ENCODE data around the gene SENP3. TPM values are rescaled to one million over a fixed set of nuclear protein-coding genes. Genes with fewer than 3 reads are reported as not detected.
A peak's percentile ranks its signal among the peaks of the same experiment; 100 is the strongest.

The SENP3 gene
- total RNA-seq, 2 experiments from 2014 or later = 77.6 to 100 TPM

DNA sequence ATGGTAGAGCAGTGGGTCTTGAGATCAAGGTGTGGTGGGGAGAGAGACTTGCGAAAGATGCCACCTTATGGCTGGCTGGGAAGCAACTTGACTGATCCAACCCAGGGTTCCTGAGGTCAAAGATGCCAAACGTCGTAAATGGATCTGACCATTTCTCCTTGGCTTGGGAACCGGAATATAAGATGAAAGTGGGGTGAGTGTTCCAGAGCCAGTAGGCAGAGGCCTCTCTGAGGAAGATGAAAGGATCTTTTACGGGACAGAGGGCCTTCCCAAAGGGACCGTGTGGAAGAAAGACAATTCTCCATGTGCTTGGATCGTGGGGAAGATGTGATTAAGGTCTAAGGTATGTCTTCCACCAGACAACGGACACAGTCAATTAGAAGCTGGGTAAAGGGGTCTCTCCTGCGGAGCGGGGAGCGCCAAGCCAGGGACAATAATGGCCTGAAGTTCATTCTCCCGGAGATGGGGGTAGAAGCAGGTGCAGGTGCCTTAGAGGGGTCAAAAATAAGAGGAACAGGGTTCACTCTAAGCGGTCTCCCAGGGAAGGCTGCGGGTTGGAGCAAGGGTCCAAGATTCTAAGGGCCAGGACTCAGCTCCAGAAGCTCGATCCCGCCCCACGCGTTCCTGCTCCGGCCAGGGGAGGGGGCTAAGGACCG, 52.2 kb downstream of the SENP3 start:
- Histone ChIP-seq H3K9me3 (ENCODE audit: low read length) (no peaks in the 10 kb centered on the region), H4K20me1 (ENCODE audit: insufficient read depth, low read length) (peaks cover 17% of the 10 kb centered on the region; the same call in 1 of the 2 replicates), H3K27ac (ENCODE audit: low read depth, low read length, poor library complexity, severe bottlenecking) (peak overlapping the region; percentile 59), H3K9me2 (ENCODE audit: insufficient read depth, low read length) (no peaks in the 10 kb centered on the region), H3K4me2 (ENCODE audit: low read length) (peak overlapping the region; percentile 99), H3K4me1 (ENCODE audit: insufficient read depth, low read length, poor library complexity, severe bottlenecking) (peaks cover 20% of the 10 kb centered on the region), H2AFZ (ENCODE audit: low read length) (0 out of 2 replicates have a peak overlapping the region, but pooled peaks have one; percentile 3), H3K79me2 (ENCODE audit: insufficient read depth, low read depth, low read length) (peaks cover 26% of the 10 kb centered on the region), H3K36me3 (ENCODE audit: insufficient read depth, low read length) (peaks cover 27% of the 10 kb centered on the region), H3K4me3 (ENCODE audit: low read depth, low read length, poor library complexity, severe bottlenecking) (peak overlapping the region; percentile 87)
- TF ChIP-seq EZH2phosphoT487 (IDR thresholded peaks at IDR 0.05; ENCODE audit: borderline replicate concordance, low read depth, low read length) = no peak
- TF ChIP-seq, protein P1, sequence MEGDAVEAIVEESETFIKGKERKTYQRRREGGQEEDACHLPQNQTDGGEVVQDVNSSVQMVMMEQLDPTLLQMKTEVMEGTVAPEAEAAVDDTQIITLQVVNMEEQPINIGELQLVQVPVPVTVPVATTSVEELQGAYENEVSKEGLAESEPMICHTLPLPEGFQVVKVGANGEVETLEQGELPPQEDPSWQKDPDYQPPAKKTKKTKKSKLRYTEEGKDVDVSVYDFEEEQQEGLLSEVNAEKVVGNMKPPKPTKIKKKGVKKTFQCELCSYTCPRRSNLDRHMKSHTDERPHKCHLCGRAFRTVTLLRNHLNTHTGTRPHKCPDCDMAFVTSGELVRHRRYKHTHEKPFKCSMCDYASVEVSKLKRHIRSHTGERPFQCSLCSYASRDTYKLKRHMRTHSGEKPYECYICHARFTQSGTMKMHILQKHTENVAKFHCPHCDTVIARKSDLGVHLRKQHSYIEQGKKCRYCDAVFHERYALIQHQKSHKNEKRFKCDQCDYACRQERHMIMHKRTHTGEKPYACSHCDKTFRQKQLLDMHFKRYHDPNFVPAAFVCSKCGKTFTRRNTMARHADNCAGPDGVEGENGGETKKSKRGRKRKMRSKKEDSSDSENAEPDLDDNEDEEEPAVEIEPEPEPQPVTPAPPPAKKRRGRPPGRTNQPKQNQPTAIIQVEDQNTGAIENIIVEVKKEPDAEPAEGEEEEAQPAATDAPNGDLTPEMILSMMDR (conservative IDR thresholded peaks at IDR 0.05; ENCODE audit: low read length) = peak; percentile 46; the same call in 1 of the 2 replicates
- peak; percentile 30 for DNase-seq (ENCODE audit: low spot score)
- intact Hi-C loops (cut with micrococcal nuclease; ENCODE audit: unreplicated experiment) = loop anchor here (1.0 kb wide), 2 partner anchors 41 to 72 kb away; no protein-coding TSS in a partner anchor
- BruUV-seq (replicated peaks) = no TSS peak
- ChIA-PET POLR2A (interaction anchor here (0.8 to 1.6 kb wide), 6 partner anchors 13 to 73 kb away, joined by 3 to 6 read pairs (median 4); partner anchors contain the start of genes CD68, MPDU1 and TP53), CTCF (ENCODE audit: unreplicated experiment) (interaction anchor here (1.4 kb wide), 1 partner anchor 75 kb away, joined by 4 read pairs; the partner anchor contains the start of gene WRAP53)

DNA sequence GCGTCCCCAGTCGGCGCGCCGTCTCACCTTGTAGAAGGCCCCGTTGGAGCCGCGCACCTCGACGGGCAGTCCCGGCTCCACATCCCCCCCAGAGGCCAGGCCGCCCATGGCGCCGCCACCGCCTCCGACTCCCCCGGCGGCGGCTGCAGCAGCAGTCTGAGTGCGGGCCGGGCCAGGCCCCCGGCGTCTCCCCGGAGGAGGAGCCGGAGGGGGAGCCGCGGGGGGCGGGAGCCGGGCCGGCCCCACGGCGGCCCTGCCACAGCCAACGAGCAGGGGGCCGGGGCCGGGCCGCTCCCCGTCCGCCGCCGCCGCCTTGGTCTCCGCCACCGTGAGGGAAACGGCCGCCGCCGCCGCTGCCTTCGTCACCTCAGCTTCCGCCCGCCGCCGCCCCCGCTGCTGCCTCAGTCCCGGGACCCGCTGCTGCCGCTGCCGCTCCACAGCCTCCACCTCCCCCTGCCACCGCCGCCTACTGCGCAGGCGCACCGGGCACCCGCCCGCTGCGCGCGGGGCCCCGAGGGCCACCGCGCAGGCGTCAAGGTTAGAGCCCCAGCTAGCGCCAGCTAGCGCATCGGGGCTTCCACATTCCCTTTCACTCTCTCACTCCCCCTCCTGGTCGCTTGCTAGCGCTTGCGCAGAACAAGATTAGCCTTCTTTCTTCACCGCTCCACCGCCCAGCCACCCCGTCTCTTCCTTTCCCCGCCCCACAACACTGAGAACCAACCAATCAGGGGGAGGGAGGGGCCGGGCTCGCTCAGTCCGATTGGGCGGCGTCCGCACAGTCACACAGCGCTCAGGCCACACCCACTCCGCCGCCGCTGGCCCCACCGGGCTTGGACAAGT, 52.9 kb downstream of the SENP3 start, which contains the start of gene FXR2:
Gene FXR2, minus strand, starts transcription at position 473 of the 840 bp plus-strand sequence. Its CDS starts 365 bp downstream, at position 108.
- H3K4me1 ChIP-seq (ENCODE audit: insufficient read depth, low read length, poor library complexity, severe bottlenecking) = peaks cover 20% of the 10 kb centered on the region
- ChIA-PET CTCF (ENCODE audit: unreplicated experiment) (interaction anchor here (1.4 kb wide), 1 partner anchor 74 kb away, joined by 4 read pairs; the partner anchor contains the start of gene WRAP53), POLR2A (interaction anchor here (0.6 to 1.6 kb wide), 8 partner anchors 12 to 716 kb away, joined by 3 to 6 read pairs (median 4); partner anchors contain the start of genes CD68, MPDU1 and TP53)
- no TSS peak for BruUV-seq (replicated peaks)
- H3K36me3 ChIP-seq (ENCODE audit: insufficient read depth, low read length) = peaks cover 24% of the 10 kb centered on the region; the same call in 1 of the 2 replicates
- H4K20me1 ChIP-seq (ENCODE audit: insufficient read depth, low read length) = peaks cover 17% of the 10 kb centered on the region; the same call in 1 of the 2 replicates
- H2AFZ ChIP-seq (ENCODE audit: low read length) = peak within 1 kb of the TSS; percentile 88
- DNase-seq (ENCODE audit: low spot score) = peak; percentile 99
- H3K9me3 ChIP-seq (ENCODE audit: low read length) = no peaks in the 10 kb centered on the region
- peak within 1 kb of the TSS; percentile 59 for H3K27ac ChIP-seq (ENCODE audit: low read depth, low read length, poor library complexity, severe bottlenecking)
- no peak for TF ChIP-seq EZH2phosphoT487 (IDR thresholded peaks at IDR 0.05; ENCODE audit: borderline replicate concordance, low read depth, low read length)
- TF ChIP-seq, protein P1 (conservative IDR thresholded peaks at IDR 0.05; ENCODE audit: low read length) = peak; percentile 69
- H3K4me2 ChIP-seq (ENCODE audit: low read length) = peak within 1 kb of the TSS; percentile 99
- no peaks in the 10 kb centered on the region for H3K9me2 ChIP-seq (ENCODE audit: insufficient read depth, low read length)
- peak within 1 kb of the TSS; percentile 87 for H3K4me3 ChIP-seq (ENCODE audit: low read depth, low read length, poor library complexity, severe bottlenecking)
- H3K79me2 ChIP-seq (ENCODE audit: insufficient read depth, low read depth, low read length) = peaks cover 26% of the 10 kb centered on the region
- intact Hi-C loops (cut with micrococcal nuclease; ENCODE audit: unreplicated experiment) = loop anchor here (1.0 kb wide), 2 partner anchors 41 to 72 kb away; no protein-coding TSS in a partner anchor
